ENCODE data around the gene RACK1.
"Not testable (repeated sequence)": the region's sequence is repeated elsewhere in the genome, so short reads cannot be mapped to it uniquely, and the experiment has no call there.

Gene RACK1

DNA sequence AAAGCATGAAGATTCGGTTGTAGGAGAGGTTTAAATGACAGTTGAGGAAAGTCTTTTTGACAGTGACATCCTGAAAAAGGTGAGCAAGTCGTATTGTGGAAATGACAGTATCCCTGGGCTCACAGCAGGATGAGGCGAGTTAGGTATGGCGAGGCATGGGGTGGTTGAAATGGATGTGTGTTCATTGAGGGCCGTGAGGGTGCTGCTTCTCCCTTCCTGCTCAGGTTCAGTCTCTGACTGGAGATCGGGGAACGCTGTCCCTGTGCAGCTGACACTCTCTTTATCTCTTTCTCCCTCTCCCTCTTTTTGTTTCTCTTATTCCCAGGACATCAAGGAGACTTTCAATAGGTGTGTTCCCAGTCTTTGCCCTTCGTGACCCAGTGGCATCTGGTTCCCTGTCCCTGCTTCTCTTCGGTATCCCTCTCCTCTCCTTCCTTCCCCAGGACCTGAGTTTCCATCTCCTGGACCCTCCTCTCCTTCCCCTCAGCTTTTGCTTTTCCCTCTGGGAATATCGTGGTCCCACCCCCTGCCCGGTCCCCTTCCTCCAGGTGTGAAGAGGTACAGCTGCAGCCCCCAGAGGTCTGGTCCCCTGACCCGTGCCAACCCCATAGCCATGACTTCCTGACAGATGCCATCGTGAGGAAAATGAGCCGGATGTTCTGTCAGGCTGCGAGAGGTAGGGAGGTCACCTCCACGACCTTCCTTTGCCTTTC, 10.5 kb downstream of the RACK1 start:
- no peak for DNase-seq

DNA sequence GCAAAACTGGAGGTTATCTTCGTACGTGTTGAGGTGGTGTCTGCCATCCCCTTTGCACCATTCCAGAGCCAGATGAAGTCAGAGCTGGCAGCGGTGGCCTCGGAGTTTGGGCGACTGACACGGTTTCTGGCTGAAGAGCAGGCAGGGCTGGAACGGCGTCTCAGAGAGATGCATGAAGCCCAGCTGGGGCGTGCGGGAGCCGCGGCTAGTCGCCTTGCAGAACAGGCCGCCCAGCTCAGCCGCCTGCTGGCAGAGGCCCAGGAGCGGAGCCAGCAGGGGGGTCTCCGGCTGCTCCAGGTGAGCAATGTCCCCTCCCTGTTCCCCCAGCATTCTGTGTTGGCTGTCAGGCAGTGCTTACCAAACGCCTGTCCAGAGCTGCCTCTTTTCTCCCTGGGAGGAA, 11.1 kb downstream of the RACK1 start:
- no peak for DNase-seq

DNA sequence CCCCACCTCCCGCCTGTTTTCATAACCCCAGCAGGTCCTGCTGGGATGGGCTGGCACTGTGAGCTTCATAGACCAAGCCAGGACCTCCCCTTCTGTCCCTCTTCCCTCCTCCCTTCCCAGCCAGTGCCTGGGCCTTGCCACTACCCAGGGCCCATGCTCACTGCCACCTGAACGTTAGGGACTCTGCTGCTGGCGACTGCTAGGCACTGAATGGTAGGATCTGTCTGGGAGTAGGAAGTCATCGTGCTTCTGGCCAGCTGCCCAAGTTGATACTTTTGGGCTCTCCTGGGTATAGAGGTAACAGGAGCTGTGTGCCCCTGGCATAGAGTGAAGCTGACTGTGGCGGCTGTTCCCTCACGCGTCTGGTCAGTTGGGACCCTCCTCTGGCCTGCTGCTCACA, 12.3 kb downstream of the RACK1 start:
- no peak for DNase-seq

DNA sequence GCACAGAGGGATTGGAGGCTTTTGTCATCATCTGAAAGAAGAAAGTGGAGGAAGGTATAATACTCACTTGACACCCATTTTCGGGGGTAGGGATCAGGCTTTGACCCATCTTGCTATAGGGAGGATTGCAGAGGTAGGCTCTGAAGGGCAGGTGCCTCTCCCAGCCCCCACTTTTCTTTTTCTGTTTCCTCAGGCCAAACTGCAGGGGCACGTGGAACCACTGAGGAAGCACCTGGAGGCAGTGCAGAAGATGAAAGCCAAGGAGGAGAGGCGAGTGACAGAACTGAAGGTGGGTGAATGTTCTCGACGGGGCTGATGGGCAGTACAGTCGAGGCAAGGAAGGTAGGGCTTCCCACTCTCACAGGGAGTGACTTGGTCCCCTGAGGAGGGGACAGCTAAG, 13.2 kb downstream of the RACK1 start:
- DNase-seq, result no peak

DNA sequence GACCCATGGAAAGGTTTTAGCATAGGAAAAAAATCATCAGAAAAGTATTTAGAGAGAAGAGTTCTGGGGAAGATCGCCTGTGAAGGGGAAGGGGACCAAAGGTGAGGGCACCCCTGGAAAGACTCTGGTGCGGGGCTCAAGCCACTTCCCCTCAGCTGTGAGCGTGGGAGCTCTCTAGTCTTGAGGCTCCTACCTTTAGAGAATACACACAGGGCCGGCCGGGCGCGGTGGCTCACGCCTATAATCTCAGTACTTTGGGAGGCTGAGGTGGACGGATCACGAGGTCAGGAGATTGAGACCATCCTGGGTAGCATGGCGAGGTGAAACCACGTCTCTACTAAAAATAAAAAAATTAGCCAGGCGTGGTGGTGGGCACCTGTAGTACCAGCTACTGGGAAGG, 13.7 kb downstream of the RACK1 start:
- DNase-seq, result no peak

DNA sequence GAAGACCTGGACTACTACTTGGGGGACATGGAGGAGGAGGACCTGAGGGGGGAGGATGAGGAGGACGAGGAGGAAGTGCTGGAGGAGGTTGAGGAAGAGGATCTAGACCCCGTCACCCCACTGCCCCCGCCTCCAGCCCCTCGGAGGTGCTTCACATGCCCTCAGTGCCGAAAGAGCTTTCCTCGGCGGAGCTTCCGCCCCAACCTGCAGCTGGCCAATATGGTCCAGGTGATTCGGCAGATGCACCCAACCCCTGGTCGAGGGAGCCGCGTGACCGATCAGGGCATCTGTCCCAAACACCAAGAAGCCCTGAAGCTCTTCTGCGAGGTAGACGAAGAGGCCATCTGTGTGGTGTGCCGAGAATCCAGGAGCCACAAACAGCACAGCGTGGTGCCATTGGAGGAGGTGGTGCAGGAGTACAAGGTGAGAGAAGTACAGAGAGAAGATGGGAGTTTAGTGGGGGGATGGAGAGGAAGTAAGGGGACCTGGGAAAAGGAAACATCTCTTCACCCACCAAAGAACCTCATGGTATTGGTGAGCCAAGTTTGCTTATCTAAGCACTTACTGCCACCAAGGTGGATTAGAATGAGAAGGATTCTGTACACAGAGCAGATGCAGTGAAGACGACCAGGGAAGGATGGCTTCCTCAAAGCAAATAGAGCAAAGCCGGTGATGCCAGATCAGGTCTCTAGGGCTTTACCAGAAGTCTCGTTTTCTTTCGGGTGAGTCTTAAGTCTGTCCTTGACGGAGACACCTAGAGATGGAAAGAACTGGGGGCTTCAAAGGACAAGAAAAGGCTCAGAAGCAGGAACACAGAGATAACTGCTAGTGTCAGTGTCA, 19.1 kb downstream of the RACK1 start:
- no peak for DNase-seq

DNA sequence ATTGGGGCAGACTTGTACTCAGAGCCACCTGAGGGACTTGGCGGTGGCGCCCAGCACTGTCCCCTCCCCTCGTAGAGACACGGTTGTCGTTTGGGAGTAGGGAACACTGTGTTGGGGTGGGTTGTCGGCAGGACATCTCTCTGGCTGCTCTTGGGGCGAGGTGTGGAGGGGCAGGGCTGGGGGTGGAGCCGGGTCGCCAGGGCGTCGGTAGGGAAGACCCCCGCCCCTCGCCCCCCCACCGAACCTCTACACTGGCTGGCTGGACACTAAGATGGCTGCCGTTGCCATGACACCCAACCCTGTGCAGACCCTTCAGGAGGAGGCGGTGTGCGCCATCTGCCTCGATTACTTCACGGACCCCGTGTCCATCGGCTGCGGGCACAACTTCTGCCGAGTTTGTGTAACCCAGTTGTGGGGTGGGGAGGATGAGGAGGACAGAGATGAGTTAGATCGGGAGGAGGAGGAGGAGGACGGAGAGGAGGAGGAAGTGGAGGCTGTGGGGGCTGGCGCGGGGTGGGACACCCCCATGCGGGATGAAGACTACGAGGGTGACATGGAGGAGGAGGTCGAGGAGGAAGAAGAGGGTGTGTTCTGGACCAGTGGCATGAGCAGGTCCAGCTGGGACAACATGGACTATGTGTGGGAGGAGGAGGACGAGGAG, 19.8 kb downstream of the RACK1 start:
- DNase-seq, result peak; percentile 45 to 59

DNA sequence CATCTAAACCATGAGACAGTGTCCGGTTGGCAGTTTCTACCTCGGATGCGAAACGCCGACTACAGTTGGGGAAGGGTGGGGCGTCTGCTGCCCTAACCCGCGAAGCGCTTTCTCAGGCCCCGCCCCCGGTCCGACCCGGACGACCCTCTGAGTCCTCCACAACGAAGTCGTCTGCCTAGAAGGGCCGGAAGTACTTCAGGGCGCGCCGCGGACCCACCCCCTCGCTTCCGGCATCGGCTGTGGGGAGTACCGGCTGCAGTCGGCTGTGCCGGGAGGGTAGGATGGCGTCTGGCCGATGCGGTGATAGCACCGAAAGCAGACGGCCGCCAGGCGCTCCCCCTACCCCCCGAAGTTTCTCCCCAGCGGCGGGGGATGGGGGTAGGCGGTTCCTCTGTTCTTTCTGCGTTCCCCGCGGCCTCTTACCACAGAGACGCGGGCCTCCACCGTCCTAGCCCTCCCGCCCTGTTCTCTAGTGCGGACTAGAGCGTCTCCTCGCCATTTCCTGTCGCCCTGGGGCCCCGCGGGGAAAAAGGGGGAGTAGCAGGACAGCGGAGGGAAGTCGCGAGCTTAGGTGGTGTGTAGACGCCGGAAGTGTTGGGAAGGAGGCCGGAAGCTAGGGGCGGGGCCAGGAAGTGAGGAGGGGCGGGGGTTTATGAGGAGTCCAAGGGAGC, 20.5 kb downstream of the RACK1 start, which contains the start of gene TRIM41:
Gene TRIM41 (plus strand): TSS at position 224 of the 671 bp plus-strand sequence. CDS start 719 bp downstream, outside the sequence.
- peak; percentile 98 to 99 for DNase-seq

DNA sequence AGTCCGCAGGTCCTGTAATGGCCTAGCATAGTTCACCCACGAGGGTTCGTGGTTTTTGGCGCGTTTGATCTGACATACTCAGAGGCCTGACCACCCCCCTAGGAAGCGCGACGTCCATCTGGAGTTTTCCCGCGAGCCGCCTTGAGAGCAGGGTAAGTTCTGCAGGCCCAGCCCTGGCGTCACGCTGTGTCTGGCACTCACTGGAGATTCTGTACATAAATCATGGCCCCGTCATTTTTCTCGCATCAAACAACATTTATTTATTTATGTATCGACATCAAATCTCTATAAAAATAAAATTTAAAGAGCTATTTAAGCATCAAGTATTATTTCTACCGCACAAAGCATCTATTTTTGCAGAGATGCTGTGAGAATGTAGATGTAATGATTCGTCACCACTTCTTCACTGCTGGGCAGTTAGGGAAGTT, 21.1 kb downstream of the RACK1 start:
- DNase-seq, result no peak

DNA sequence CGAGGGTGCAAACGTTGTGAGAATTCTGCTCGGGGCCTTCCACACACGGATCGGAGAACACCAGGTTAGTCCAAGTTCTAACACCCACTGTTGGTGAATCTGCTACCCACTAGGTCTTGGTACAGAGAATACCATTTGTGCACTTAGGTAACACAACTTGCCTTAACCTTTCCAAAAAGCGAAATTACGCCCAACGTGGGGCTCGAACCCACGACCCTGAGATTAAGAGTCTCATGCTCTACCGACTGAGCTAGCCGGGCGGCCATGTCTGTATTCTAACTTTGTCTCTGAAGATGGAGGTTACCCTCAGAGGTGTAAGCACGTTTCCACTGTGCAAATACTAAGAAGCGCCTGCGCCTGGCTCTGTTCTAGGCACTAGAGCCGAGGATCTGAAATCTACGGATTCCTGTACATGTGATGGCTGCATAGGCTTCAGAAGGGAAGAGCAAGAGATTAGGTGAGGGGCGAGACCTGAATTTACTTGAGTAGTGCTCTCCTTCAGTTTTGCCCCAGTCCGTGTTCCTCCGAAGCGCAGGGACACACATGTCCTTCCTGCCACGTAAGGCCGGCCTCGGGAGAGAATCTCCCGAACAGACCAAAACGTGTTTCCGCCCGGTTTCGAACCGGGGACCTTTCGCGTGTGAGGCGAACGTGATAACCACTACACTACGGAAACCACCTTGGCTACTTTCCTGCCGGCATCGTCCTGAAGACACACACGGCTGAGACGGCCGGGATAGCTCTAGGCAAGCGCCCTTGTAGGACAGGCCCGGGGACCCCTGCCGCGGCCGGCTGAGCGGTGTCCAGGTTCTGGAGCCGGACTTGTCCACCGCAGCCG, 21.7 kb downstream of the RACK1 start:
- DNase-seq, result peak; percentile 87 to 91

DNA sequence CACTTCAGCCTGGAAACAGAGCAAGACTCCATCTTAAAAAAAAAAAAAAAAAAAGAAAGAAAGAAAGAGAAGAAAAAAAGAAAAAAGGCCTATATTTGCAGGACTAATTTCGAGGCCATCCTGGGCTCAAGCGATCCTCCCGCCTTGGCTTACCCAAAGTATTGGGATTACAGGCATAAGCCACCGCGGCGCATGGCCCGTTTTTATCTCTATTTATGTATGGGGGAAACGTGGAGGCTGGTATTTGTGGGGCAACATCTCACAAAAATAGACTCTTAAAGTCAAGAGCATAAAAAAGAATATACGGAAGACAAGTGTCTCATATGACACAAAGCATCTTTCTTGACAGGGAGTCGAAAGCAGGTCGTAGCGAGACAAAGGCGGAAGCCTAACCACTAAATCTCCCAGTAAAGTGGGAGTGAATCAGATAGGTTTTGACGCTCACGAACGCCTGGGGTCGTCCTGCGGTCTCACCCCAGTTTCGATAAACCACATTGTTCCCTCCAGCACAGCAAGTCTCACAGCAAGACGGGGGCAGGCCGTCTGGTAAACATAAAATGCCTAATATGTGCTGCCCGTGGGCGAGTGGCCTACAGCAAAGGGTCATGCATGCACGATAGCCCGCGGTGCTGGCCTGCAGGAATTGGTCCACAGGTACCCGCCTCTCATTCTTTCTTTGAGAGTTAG, 22.5 kb downstream of the RACK1 start:
- no peak for DNase-seq

DNA sequence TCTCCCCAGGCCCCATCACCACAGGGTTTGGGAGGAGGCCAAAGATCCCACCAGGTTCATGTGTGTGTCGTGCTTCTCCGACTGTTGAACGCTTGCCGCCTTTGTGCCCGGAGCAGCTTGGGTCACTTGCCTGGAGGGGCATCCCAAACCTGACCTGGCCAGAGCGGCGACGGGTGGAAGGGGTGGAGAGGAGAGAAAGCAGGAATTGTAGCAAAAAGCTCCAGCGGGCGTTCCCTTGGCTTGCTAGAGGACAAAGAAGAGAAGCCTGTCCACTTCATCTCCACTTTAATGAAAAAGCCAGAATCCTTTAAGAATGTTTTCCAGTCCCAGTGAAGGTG, 23.6 kb downstream of the RACK1 start:
- no peak for DNase-seq

DNA sequence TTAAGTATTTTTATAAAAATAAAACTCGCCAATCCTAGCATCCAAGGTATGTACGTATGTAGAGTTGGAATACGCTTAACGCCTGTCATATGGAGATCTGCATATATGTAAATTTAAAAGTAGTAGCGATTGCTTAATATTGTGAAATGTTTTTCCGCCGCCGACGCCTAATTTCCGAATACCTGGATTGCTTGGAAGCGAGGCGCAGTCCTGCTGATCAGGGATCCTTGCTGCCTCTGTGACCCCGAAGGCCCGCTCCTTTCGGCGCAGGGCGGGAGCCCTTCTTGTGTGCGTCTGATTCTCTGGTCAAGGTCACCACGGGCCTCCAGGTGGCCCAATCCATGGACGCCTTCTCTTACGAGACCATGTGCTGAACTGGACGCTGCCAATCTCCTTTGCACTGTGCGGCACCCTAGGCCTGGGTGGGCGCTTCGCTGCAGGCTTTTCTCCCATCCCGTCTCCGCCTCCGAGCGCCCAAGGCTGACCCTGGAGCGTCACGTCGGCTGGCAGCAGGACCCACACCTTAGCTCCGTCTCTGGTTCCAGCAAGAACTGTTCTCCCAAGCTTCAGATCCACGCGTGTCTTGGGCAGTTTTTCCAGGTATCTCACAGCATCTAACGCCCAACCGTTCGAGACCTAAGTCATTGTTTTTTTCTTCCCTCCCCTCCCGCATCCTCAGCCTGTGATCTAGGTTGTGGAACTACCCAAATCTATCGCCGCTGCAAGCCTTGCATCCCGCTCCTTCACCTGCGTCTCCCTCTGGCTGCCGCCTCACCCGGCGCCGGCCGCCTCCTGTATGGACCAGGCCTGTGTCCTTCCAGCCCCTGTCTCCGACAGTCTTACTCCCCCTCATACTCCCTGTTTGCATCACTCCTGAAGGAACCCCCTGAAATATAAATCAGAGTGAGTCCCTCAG, 24.2 kb downstream of the RACK1 start:
- no peak for DNase-seq

DNA sequence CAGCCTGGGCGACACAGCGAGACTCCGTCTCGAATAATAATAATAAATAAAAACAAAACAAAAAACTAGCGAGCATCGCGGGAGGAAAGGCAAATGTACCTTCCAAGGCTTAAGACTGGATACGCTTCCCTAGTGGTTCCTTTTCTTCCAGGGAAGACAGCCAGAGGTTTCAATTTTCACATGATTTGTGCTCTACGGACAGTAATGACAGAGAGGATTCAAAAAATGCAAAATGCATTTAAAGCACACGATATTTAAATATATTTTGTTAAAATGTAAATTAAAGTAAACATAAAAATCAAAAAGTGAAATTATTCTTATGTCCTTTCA, 24.9 kb downstream of the RACK1 start:
- DNase-seq, result no peak

DNA sequence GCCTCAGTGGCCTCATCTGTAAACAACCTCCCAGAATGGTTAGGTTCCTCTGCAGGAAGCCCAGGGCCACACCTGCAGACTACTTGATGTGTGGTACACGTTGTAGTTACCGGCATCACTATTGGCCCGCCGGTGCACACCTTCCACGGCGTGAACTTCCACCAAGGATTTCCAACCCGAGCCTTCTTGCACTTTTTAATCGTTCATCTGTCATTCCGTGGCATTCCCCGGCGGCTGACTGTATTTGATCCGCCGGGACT, 26.0 kb downstream of the RACK1 start:
- no peak for DNase-seq

DNA sequence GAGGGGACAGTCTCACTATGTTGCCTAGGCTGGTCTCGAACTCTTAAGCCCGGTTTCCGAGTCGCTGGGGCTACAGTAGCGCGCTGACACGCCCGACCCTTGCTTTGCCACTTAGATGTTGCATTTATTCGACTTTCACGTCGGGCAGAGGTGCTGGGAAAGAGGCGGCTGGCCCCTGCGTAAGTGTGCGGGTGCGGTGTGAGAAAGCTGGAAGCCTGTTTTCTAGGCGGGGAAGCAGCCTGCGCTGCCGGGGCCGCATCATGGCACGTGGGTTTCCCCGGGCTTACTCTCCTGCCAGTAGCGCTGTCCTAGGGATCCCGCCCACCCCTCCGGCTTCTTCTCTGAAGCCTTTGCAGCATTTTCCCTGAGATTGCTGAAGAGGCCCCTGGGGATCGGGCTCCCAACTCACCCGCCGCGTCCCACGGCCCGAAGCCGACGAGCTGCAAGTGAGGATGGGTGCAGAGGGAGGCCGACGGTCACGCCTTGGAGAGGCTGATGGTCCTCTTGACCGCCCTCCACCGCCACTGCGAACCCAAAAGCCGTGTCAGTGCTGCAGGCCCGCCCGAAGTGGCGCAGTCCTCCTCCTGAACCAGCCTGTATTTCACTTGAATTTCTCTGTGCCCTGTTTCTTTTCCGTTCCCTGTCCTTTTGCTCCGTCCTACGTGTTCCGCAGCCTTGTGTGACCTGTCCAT, 26.4 kb downstream of the RACK1 start:
- peak; percentile 20 to 44 for DNase-seq

DNA sequence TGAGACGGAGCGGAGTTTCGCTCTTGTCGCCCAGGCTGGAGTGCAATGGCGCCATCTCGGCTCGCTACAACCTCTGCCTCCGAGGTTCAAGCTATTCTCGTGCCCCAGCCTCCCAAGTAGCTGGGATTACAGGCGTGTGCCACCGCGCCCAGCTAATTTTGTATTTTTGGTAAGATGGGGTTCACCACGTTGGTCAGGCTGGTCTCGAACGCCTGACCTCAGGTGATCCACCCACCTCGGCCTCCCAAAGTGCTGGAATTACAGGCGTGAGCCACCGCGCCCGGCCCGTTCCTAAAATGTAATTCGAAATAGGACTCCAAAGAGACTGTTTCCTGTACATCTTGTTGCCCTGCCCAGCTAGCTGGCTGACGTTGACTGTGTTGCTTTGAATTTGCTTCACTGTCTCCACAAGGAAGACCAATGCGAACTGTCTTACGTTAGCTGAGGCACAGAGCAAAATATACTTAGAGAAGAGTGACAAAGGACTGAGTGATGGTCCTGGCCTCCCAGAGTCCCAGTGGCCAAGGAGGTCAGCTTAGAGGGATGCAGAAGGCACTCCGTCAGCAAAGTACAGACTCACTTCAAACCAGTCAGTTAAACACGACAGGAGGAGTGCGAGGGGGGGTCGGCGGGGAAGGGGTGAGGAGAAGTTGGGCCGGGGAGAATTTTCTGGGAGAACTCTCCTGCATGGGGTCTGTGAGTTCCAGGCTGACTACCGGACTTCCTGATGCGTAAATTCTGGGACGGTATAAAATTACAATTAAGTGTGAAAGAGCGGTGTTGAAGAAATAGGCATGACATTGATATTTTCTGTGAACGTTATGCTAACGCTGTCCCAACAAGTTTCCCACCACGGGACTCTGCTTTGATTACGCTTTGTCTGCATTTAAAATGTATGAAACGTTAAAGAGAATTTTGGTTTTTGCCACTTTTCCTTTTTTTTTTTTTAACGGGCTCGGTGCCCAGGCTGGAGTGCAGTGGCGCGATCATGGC, 27.4 kb downstream of the RACK1 start:
- DNase-seq, result no peak

DNA sequence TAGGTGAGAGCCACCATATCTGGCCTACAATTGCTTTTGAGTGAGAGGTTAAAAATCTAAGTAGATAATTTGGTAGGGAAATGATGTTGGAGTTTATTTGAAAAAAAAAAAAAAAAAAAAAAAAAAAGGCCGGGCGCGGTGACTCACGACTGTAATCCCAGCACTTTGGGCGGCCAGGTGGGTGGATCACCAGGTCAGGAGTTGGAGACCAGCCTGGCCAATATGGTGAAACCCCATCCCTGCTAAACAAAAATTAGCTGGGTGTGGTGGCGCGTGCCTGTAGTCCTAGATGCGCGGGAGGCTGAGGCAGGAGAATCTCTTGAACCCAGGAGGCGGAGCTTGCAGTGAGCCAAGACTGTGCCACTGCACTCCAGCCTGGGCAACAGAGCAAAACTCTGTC, 29.5 kb downstream of the RACK1 start:
- DNase-seq, result not testable (repeated sequence)

DNA sequence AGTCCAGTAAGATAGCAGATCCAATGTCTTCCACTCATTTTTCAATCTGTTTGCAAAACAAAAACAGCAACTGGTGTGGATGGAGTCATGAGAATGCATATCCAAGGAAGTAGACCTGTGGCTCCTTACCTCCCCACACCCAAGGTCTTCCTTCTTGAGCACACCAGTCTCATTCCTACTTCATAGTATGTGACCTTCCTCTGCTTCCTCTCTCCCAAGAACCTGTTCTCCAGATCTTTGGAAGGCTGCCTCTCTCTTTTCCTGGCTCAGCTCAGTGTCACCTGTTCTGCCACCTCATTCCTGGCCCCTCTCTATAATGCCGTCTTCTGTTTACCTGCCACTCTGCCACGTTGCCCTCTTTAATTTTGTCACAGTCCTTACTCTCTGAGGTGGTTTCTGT, 30.8 kb downstream of the RACK1 start:
- DNase-seq, result no peak
